KMS-11 (cell line): Measurements from ENCODE around the gene ME2.
"Not testable (repeated sequence)": the region's sequence is repeated elsewhere in the genome, so short reads cannot be mapped to it uniquely, and the experiment has no call there.

Source experiments
- H2AFZ ChIP-seq: fragments of 200-600 bp; sonication (generic); 2 replicates; pipeline ENCODE4 v1.6.1; 2016; ENCODE audit warnings: antibody characterized with exemption, mixed run types, low read depth
- H3K27ac ChIP-seq: fragments of 200-600 bp; sonication (generic); 2 replicates; pipeline ENCODE4 v1.6.1; 2016; ENCODE audit warnings: mild to moderate bottlenecking, mixed run types
- H3K27me3 ChIP-seq: fragments of 200-600 bp; sonication (generic); 2 replicates; pipeline ENCODE4 v1.6.1; 2017; ENCODE audit warnings: mild to moderate bottlenecking, low read depth, mixed run types, moderate library complexity; ENCODE audit not compliant: insufficient read depth
- H3K36me3 ChIP-seq: fragments of 200-600 bp; sonication (generic); 2 replicates; pipeline ENCODE4 v1.6.1; 2017; ENCODE audit warnings: mild to moderate bottlenecking, mixed run types; ENCODE audit not compliant: insufficient read depth
- H3K4me1 ChIP-seq: fragments of 200-600 bp; sonication (generic); 2 replicates; pipeline ENCODE4 v1.6.1; 2016; ENCODE audit warnings: mild to moderate bottlenecking, low read depth, mixed run types; ENCODE audit not compliant: poor library complexity, severe bottlenecking
- H3K4me2 ChIP-seq: fragments of 200-600 bp; sonication (generic); 2 replicates; pipeline ENCODE4 v1.7.0; 2016; ENCODE audit warnings: mild to moderate bottlenecking, mixed run types
- H3K4me3 ChIP-seq: fragments of 200-600 bp; sonication (generic); IDR thresholded peaks from 2 replicates; pipeline ENCODE4 v1.6.1; 2017; ENCODE audit warnings: low read depth, low read length, mixed read lengths; ENCODE audit not compliant: insufficient read depth
- H3K79me2 ChIP-seq: fragments of 200-600 bp; sonication (generic); 2 replicates; pipeline ENCODE4 v1.6.1; 2016; ENCODE audit warnings: low read depth, mixed run types; ENCODE audit not compliant: insufficient read depth
- H3K9ac ChIP-seq: fragments of 200-600 bp; sonication (generic); 2 replicates; pipeline ENCODE4 v1.6.1; 2016; ENCODE audit warnings: mild to moderate bottlenecking, mixed run types
- H4K20me1 ChIP-seq: fragments of 200-600 bp; sonication (generic); 2 replicates; pipeline ENCODE4 v1.6.1; 2016; ENCODE audit warnings: mild to moderate bottlenecking, mixed run types; ENCODE audit not compliant: insufficient read depth
- TF ChIP-seq, protein P1 (sequence below): fragments of 200-600 bp; sonication (generic); conservative IDR thresholded peaks from 2 replicates; pipeline ENCODE4 v1.6.1; 2017; ENCODE audit warnings: low read depth, mild to moderate bottlenecking, antibody characterized with exemption, low read length, moderate library complexity, mixed read lengths

The ME2 gene

DNA sequence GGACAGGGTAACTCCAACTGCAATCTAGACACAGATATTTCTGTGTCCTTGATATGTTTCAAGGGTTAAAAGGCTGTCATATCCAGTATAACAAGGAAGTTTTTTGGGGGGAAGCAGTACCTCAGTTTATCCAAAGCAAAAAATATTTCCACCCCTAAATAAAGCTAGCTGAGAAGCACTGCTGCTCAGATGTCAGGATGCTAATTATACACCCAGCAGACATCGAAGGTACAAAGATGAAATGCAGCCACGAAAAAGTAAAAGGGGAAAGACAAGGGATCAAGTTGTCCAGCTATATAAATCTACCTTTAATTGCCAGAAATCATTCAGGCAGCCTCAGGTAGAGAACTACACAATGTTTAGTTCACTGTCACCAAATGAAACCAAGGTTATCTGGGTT is 115.1 kb downstream of the ME2 start:
- Histone ChIP-seq H3K4me2 (no peak overlapping the region), H3K4me3 (no peak overlapping the region), H4K20me1 (no peaks in the 10 kb centered on the region), H3K36me3 (no peaks in the 10 kb centered on the region), H3K79me2 (no peaks in the 10 kb centered on the region), H3K27ac (no peak overlapping the region), H3K9ac (no peak overlapping the region), H3K27me3 (no peaks in the 10 kb centered on the region), H3K4me1 (no peaks in the 10 kb centered on the region), H2AFZ (no peak overlapping the region)
- TF ChIP-seq, protein P1, sequence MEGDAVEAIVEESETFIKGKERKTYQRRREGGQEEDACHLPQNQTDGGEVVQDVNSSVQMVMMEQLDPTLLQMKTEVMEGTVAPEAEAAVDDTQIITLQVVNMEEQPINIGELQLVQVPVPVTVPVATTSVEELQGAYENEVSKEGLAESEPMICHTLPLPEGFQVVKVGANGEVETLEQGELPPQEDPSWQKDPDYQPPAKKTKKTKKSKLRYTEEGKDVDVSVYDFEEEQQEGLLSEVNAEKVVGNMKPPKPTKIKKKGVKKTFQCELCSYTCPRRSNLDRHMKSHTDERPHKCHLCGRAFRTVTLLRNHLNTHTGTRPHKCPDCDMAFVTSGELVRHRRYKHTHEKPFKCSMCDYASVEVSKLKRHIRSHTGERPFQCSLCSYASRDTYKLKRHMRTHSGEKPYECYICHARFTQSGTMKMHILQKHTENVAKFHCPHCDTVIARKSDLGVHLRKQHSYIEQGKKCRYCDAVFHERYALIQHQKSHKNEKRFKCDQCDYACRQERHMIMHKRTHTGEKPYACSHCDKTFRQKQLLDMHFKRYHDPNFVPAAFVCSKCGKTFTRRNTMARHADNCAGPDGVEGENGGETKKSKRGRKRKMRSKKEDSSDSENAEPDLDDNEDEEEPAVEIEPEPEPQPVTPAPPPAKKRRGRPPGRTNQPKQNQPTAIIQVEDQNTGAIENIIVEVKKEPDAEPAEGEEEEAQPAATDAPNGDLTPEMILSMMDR = no peak

DNA sequence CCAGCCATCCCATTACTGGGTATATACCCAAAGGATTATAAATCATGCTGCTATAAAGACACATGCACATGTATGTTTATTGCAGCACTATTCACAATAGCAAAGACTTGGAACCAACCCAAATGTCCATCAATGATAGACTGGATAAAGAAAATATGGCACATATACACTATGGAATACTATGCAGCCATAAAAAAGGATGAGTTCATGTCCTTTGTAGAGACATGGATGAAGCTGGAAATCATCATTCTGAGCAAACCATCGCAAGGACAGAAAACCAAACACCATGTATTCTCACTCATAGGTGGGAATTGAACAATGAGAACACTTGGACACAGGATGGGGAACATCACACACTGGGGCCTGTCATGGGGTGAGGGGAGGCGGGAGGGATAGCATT is 124.3 kb downstream of the ME2 start:
- not testable (repeated sequence) for H3K4me1 ChIP-seq, H4K20me1 ChIP-seq, H2AFZ ChIP-seq, H3K9ac ChIP-seq, H3K36me3 ChIP-seq, H3K4me2 ChIP-seq, H3K27me3 ChIP-seq, H3K79me2 ChIP-seq, H3K4me3 ChIP-seq, H3K27ac ChIP-seq
